DMS53 treated with DMSO at 0.1 percent for 48 hours (cell line): ENCODE results near the gene C2CD5.

ENCODE experiments used
- DNase-seq: peaks from one replicate; lab custom pipeline; 2025; ENCODE audit not compliant: unreplicated experiment; lab: John Stamatoyannopoulos, UW

C2CD5 gene

GRCh38 chr12:22416801-22417200 is 127.5 kb downstream of the C2CD5 start:
- no peak for DNase-seq

GRCh38 chr12:22415342-22416309 is 128.7 kb downstream of the C2CD5 start:
- DNase-seq, result no peak

- no peak for DNase-seq
Observed at GRCh38 chr12:22414742-22415141, 129.6 kb downstream of the C2CD5 start.

- no peak for DNase-seq
Observed at GRCh38 chr12:22413592-22413991, 130.8 kb downstream of the C2CD5 start.

GRCh38 chr12:22412581-22412980 is 131.8 kb downstream of the C2CD5 start:
- no peak for DNase-seq

- peak; percentile 89 for DNase-seq
Observed at GRCh38 chr12:22410486-22410885, 133.9 kb downstream of the C2CD5 start.

GRCh38 chr12:22409377-22410164 is 134.8 kb downstream of the C2CD5 start:
- DNase-seq, result no peak

- no peak for DNase-seq
Observed at GRCh38 chr12:22408610-22409376, 135.5 kb downstream of the C2CD5 start.

- DNase-seq, result no peak
Observed at GRCh38 chr12:22407397-22407796, 136.9 kb downstream of the C2CD5 start.

- DNase-seq, result no peak
Observed at GRCh38 chr12:22406627-22407026, 137.7 kb downstream of the C2CD5 start.

GRCh38 chr12:22399464-22400180 is 144.7 kb downstream of the C2CD5 start:
- no peak for DNase-seq
